ENCODE results near the gene CD8B. TPM values are rescaled to one million over a fixed set of nuclear protein-coding genes. Genes with fewer than 3 reads are reported as not detected.
"Not testable (repeated sequence)": the region's sequence is repeated elsewhere in the genome, so short reads cannot be mapped to it uniquely, and the experiment has no call there.

CD8B gene
- not detected in 2 replicates for polyA plus RNA-seq (2012; rRNA removed)
- polyA plus RNA-seq (2012; cell fraction: cytosol; rRNA removed): not detected in 2 replicates
- not detected in 2 replicates for polyA plus RNA-seq (2012; cell fraction: nucleus; rRNA removed)

DNA sequence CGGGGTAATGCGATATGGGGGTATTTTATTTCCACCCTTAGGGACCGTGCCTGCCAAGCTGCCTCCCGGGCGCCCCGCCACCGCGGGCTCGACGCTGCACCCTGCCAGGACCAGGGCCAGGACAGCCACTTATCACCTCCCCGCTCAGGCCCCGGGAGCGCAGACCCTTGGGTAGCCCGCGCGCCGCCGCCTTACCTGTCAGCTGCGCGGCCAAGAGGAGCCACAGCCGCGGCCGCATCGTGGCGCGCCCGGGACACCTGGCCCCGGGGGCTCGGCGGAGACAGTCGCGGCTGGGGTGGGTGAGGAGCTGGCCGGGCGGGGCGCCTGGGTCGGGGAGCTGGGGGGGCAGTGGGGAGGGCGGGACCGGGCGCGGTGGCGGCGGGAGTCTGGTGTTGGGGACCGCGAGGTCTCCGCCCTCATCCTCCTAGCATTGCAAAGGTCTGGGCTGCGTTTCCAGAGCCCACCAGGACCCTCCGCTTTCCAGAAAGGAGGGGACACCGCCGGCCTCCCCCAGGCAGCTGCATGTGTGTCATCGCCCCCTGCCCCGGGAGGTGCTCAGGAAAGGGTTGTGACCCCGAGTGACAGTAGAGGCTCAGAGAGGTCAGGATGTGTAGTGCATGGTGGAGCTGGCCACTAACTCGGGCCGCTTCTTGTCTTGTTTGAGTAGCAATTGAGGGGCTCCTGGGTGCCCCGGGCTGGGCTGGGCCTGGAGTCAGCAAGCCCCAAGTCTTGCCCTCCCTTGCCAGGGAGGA lies at the start of gene CD8B:
Gene CD8B (minus strand): TSS at position 259 of the 752 bp plus-strand sequence. CDS start 21 bp downstream, at position 238.
- H3K79me2 ChIP-seq (ENCODE audit: insufficient read depth); H3F3A ChIP-seq (replicated peaks; ENCODE audit: insufficient read depth); POLR2A ChIA-PET; H3K27me3 ChIP-seq (ENCODE audit: insufficient read depth); H3K9ac ChIP-seq; H3K9me3 ChIP-seq; CTCF ChIA-PET; H4K20me1 ChIP-seq (ENCODE audit: insufficient read depth); H3K36me3 ChIP-seq (replicated peaks in 1 of 2; ENCODE audit: control insufficient read depth in 1 of 2, insufficient read depth in 2 of 2, low read length in 1 of 2); H3K4me2 ChIP-seq; H3K4me3 ChIP-seq (ENCODE audit: low read depth in 2 of 2, low read length in 1 of 2); H3K9me2 ChIP-seq; H3K27ac ChIP-seq (ENCODE audit: low read depth in 2 of 2, low read length in 1 of 2); H2AFZ ChIP-seq (ENCODE audit: low read depth); H3K4me1 ChIP-seq (ENCODE audit: control insufficient read depth in 1 of 2, insufficient read depth in 2 of 2, low read depth in 1 of 2, low read length in 1 of 2): not testable (repeated sequence)
- 8% methylated on average over 2 of the region's 55 CpGs for WGBS (ENCODE audit: low lambda C conversion rate)
- peak; percentile 20 for DNase-seq

DNA sequence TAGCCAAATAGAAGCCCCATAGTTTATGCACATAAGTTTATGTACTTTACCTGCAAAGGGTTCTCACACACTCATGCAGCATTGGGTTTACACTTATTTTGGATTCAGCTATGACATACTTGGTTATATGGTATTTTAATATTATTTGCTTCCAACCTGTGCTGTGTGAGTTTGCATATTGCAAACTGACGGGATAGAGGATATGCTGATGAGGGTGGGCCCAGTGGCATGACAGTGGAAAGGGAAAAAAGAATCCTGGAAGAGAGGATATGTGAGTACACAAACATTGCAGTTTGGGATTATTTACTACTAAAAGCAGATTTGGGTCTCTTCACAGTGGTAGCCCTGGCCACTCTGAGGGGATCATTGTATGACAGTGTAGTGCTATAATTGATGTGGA lies 44.2 kb upstream of the CD8B start:
- H4K20me1 ChIP-seq (ENCODE audit: insufficient read depth); DNase-seq; H3K9me3 ChIP-seq; H3K4me1 ChIP-seq (ENCODE audit: control insufficient read depth in 1 of 2, insufficient read depth in 2 of 2, low read depth in 1 of 2, low read length in 1 of 2); H3K79me2 ChIP-seq (ENCODE audit: insufficient read depth); H3K27me3 ChIP-seq (ENCODE audit: insufficient read depth); H2AFZ ChIP-seq (ENCODE audit: low read depth); H3K27ac ChIP-seq (ENCODE audit: low read depth in 2 of 2, low read length in 1 of 2); H3F3A ChIP-seq (replicated peaks; ENCODE audit: insufficient read depth); CTCF ChIA-PET; H3K9ac ChIP-seq; H3K4me3 ChIP-seq (ENCODE audit: low read depth in 2 of 2, low read length in 1 of 2); H3K36me3 ChIP-seq (replicated peaks in 1 of 2; ENCODE audit: control insufficient read depth in 1 of 2, insufficient read depth in 2 of 2, low read length in 1 of 2); H3K9me2 ChIP-seq; POLR2A ChIA-PET; H3K4me2 ChIP-seq: not testable (repeated sequence)
- WGBS (ENCODE audit: low lambda C conversion rate): no CpG with 5 or more reads among the region's 1 CpG

GRCh38 chr2:86900687-86901086 lies 39.0 kb upstream of the CD8B start:
- H3F3A ChIP-seq (replicated peaks; ENCODE audit: insufficient read depth); H3K9ac ChIP-seq; H3K9me3 ChIP-seq; H2AFZ ChIP-seq (ENCODE audit: low read depth); DNase-seq; H3K4me1 ChIP-seq (ENCODE audit: control insufficient read depth in 1 of 2, insufficient read depth in 2 of 2, low read depth in 1 of 2, low read length in 1 of 2); H3K36me3 ChIP-seq (replicated peaks in 1 of 2; ENCODE audit: control insufficient read depth in 1 of 2, insufficient read depth in 2 of 2, low read length in 1 of 2); CTCF ChIA-PET; H3K9me2 ChIP-seq; H3K27me3 ChIP-seq (ENCODE audit: insufficient read depth); POLR2A ChIA-PET; H3K4me2 ChIP-seq; H3K27ac ChIP-seq (ENCODE audit: low read depth in 2 of 2, low read length in 1 of 2); H3K79me2 ChIP-seq (ENCODE audit: insufficient read depth); H3K4me3 ChIP-seq (ENCODE audit: low read depth in 2 of 2, low read length in 1 of 2); H4K20me1 ChIP-seq (ENCODE audit: insufficient read depth): not testable (repeated sequence)
- 56% methylated on average over 4 of the region's 4 CpGs for WGBS (ENCODE audit: low lambda C conversion rate)
- peak; percentile 24 for TF ChIP-seq RAD21 (IDR thresholded peaks at IDR 0.05; ENCODE audit: low read length)

GRCh38 chr2:86886026-86886425 lies 24.3 kb upstream of the CD8B start:
- DNase-seq; H3F3A ChIP-seq (replicated peaks; ENCODE audit: insufficient read depth); H3K4me2 ChIP-seq; H3K36me3 ChIP-seq (replicated peaks in 1 of 2; ENCODE audit: control insufficient read depth in 1 of 2, insufficient read depth in 2 of 2, low read length in 1 of 2); H3K9ac ChIP-seq; H3K9me3 ChIP-seq; H4K20me1 ChIP-seq (ENCODE audit: insufficient read depth); CTCF ChIA-PET; H3K4me1 ChIP-seq (ENCODE audit: control insufficient read depth in 1 of 2, insufficient read depth in 2 of 2, low read depth in 1 of 2, low read length in 1 of 2); H3K9me2 ChIP-seq; POLR2A ChIA-PET; H2AFZ ChIP-seq (ENCODE audit: low read depth); H3K27ac ChIP-seq (ENCODE audit: low read depth in 2 of 2, low read length in 1 of 2); H3K79me2 ChIP-seq (ENCODE audit: insufficient read depth); H3K4me3 ChIP-seq (ENCODE audit: low read depth in 2 of 2, low read length in 1 of 2); H3K27me3 ChIP-seq (ENCODE audit: insufficient read depth): not testable (repeated sequence)
- WGBS (ENCODE audit: low lambda C conversion rate): 80% methylated on average over 1 of the region's 3 CpGs

DNA sequence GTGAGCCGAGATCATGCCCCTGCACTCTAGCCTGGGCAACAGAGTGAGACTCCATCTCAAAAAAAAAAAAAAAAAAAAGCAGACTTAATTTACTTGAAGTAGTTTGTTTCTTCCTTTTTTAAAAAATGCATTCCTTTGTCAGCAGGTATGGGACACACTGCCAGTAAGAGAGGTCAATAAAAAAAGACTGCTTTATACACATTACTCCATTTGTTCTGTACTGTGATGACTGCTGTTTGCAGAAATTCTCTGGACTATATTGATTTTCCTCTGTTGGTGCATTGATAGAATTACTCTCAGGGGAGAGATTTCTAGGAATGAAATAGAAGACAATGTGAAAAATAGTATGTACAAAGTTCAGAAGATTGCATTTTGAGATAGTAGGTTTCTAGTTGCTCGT lies 21.2 kb upstream of the CD8B start:
- WGBS (ENCODE audit: low lambda C conversion rate): 31% methylated on average over 2 of the region's 2 CpGs
- DNase-seq; H3K9me3 ChIP-seq; H3K79me2 ChIP-seq (ENCODE audit: insufficient read depth); H3K4me1 ChIP-seq (ENCODE audit: control insufficient read depth in 1 of 2, insufficient read depth in 2 of 2, low read depth in 1 of 2, low read length in 1 of 2); H3K27ac ChIP-seq (ENCODE audit: low read depth in 2 of 2, low read length in 1 of 2); H2AFZ ChIP-seq (ENCODE audit: low read depth); H3K27me3 ChIP-seq (ENCODE audit: insufficient read depth); H4K20me1 ChIP-seq (ENCODE audit: insufficient read depth); H3K4me3 ChIP-seq (ENCODE audit: low read depth in 2 of 2, low read length in 1 of 2); H3K9ac ChIP-seq; H3K9me2 ChIP-seq; H3K4me2 ChIP-seq; POLR2A ChIA-PET; CTCF ChIA-PET; H3F3A ChIP-seq (replicated peaks; ENCODE audit: insufficient read depth); H3K36me3 ChIP-seq (replicated peaks in 1 of 2; ENCODE audit: control insufficient read depth in 1 of 2, insufficient read depth in 2 of 2, low read length in 1 of 2): not testable (repeated sequence)

DNA sequence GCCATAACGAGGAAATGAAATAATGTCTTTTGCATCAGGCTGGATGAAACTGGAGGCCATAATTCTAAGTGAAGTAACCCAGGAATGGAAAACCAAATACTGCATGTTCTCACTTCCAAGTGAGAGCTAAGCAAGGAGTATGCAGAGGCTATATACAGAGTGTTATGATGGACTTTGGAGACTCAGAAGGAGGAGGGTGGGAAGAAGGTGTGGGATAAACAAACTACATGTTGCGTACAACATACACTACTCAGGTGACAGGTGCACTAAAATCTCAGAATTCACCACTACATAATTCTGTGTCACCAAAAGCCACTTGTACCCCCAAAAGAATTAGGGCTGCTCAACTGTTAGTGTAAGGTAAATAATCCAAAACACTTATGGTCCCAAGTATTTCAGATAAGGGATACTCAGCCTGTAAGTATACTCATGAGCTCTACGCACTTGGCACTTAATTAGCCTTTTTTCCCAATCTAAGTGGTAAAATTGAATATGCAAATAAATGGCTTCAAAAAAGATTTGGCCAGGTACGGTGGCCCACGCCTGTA lies 20.5 kb upstream of the CD8B start:
- H3K4me2 ChIP-seq; H3K9me2 ChIP-seq; H3K4me3 ChIP-seq (ENCODE audit: low read depth in 2 of 2, low read length in 1 of 2); CTCF ChIA-PET; H3K27ac ChIP-seq (ENCODE audit: low read depth in 2 of 2, low read length in 1 of 2); H3K79me2 ChIP-seq (ENCODE audit: insufficient read depth); H3K9me3 ChIP-seq; POLR2A ChIA-PET; H3K4me1 ChIP-seq (ENCODE audit: control insufficient read depth in 1 of 2, insufficient read depth in 2 of 2, low read depth in 1 of 2, low read length in 1 of 2); H3K36me3 ChIP-seq (replicated peaks in 1 of 2; ENCODE audit: control insufficient read depth in 1 of 2, insufficient read depth in 2 of 2, low read length in 1 of 2); H3K27me3 ChIP-seq (ENCODE audit: insufficient read depth); DNase-seq; H2AFZ ChIP-seq (ENCODE audit: low read depth); H4K20me1 ChIP-seq (ENCODE audit: insufficient read depth); H3K9ac ChIP-seq; H3F3A ChIP-seq (replicated peaks; ENCODE audit: insufficient read depth): not testable (repeated sequence)
- WGBS (ENCODE audit: low lambda C conversion rate): 59% methylated on average over 5 of the region's 5 CpGs

Measured in SK-N-SH (cell line).